ENCODE data around the gene AP1M1. TPM values are rescaled to one million over a fixed set of nuclear protein-coding genes. Genes with fewer than 3 reads are reported as not detected.

AP1M1 gene
- total RNA-seq, 1 donor, result 43.8 TPM

DNA sequence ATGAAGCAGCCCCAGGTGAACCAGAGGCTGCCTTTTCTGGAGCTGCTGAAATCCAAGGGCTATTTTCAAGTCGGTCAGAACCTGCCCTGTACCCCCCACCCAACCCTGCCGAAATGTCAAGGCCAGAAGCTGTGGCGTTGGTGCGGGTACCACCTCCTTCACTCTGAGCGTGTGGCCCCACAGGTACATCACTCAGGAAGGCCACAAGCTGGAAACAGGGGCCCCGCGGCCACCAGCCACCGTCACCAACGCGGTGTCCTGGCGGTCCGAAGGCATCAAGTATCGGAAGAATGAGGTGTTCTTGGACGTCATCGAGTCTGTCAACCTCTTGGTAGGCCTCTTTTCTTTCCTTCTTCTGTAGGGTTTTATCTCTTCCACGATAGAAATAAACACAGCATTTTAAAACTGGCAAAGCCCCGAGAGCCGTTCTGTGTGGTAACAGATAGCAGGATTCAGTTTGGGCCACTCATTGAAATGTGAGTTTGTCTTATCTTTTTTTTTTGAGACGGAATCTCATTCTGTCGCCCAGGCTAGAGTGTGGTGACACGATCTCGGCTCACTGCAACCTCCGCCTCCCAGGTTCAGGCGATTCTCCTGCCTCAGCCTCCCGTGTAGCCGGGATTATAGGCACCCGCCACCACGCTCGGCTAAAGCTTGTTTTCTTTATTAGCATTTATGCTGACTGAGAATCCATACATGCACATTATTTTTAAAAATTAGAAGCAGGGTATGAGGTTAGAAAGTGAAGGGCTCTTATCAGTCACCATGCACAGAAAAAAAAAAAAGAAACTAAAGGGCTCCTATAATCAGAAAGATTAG lies 11.3 kb downstream of the AP1M1 start:
- H3K9me3 ChIP-seq (ENCODE audit: low read depth, low read length), result no peaks in the 10 kb centered on the region
- H3K4me3 ChIP-seq (ENCODE audit: low read length), result no peak overlapping the region
- no peaks in the 10 kb centered on the region for H3K27me3 ChIP-seq (ENCODE audit: insufficient read depth, low read length)
- no peaks in the 10 kb centered on the region for H3K4me1 ChIP-seq (ENCODE audit: insufficient read depth, low read length)

DNA sequence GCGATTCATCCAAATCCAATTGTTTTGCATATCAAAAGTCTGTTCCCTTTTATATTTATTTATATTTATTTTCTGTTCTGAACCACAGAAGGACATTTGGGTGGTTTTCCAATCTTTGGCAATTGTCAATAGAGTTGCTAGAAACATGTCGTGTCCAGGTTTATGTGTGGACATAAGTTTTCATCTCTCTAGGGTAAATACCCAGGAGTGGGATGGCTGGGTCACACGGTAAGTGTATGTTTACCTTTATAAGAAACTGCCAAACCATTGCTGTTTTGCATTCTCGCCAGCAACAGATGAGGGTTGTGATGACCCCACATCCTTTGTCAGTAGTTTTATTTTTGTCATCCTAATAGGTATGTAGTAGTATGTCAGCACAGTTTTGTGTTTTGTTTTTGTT lies 12.5 kb downstream of the AP1M1 start:
- H3K9me3 ChIP-seq (ENCODE audit: low read depth, low read length), result no peaks in the 10 kb centered on the region
- H3K4me1 ChIP-seq (ENCODE audit: insufficient read depth, low read length), result no peaks in the 10 kb centered on the region
- no peak overlapping the region for H3K4me3 ChIP-seq (ENCODE audit: low read length)
- H3K27me3 ChIP-seq (ENCODE audit: insufficient read depth, low read length), result no peaks in the 10 kb centered on the region

DNA sequence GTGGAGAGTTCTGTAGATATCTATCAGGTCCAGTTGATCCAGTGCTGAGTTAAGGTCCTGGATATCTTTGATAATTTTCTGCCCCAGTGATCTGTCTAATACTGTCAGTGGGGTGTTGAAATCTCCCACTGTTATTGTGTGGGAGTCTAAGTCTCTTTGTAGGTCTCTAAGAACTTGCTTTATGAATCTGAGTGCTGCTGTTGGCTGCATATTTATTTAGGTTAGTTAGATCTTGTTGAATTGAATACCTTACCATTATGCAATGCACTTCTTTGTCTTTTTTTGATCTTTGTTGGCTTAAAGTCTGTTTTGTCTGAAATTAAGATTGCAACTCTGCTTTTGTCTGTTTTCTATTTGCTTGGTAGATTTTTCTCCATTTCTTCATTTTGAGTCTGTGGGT lies 15.4 kb downstream of the AP1M1 start:
- Histone ChIP-seq H3K9me3 (ENCODE audit: low read depth, low read length) (no peaks in the 10 kb centered on the region), H3K27me3 (ENCODE audit: insufficient read depth, low read length) (no peaks in the 10 kb centered on the region), H3K4me1 (ENCODE audit: insufficient read depth, low read length) (peaks cover 16% of the 10 kb centered on the region), H3K4me3 (ENCODE audit: low read length) (no peak overlapping the region)

DNA sequence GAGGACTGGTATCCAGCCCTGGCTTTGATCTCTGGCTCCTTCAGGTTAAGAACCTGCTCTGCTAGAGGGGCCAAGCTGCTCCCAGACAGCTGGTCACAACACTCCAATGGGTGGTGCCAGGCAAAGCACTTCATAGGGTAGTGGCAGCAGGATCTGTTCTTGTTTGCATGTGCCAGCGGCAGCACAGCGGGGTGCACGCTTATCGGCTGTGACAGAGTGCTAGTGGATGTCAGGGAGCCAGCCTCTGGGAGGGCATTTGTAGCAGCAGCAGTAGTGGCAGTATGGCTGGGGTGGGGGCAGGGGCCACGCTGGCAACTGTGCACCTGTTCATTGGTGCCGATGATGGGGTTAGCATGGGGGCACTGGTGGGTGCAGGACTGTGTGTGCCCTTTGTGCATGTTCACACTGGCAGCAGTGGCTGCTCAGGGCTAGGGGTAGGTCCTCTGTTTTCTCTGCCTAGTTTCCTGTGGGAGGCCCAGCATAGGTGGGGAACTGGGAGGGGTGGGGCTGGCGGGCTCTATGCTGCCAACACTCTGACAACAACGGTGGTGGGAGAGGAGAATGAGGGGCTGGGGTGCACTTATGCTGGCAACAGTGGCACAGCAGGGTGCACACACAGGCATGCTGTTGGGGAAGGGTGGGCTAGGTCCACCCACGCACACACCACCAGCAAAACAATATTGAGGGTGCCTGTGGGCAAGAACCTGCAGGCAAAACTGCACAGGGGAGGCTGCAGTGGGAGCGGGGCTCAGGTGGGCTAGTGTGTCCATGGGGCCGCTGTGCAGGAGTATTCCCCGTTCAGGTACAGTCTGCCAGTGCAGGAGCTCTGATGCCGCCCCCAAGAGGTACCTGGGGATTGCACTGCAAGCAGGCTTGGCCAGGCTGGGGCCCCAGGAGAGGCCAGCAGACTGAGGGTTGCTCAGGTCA lies 19.3 kb downstream of the AP1M1 start:
- Histone ChIP-seq H3K9me3 (ENCODE audit: low read depth, low read length) (peaks cover 23% of the 10 kb centered on the region), H3K4me3 (ENCODE audit: low read length) (no peak overlapping the region), H3K4me1 (ENCODE audit: insufficient read depth, low read length) (peaks cover 23% of the 10 kb centered on the region), H3K27me3 (ENCODE audit: insufficient read depth, low read length) (no peaks in the 10 kb centered on the region)

DNA sequence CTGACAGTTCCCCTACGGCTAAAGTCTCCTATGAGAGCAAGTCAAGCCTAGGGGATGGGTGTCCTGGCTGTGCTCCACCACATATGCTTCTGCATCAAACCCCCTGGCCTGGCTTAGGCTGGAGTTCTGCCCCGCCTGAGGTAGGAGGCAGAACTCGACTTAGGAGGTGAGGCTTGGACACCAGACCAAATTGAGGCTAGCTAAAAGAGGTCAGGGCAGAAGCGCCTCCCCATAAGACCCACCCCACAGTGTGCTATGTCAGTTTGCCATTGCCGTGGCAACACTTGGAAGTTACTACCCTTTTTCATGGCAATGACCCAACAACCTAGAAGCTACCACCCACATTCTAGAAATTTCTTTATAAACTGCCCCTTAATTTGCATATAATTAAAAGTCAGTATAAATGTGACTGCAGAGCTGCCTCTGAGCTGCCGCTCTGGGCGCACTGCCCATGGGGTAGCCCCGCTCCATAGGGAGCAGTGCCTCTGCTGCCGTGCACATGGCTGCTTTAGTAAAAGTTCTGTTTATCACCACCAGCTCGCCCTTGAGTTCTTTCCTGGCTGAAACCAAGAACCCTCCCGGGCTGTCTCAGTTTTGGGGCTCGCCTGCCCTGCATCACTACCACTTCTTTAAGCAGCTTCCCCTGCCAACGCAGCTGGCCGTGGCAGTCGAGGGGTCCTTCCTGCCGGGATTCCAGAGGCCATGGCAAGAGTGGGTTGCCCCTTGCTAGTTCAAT lies 20.2 kb downstream of the AP1M1 start:
- Histone ChIP-seq H3K4me3 (ENCODE audit: low read length) (no peak overlapping the region), H3K4me1 (ENCODE audit: insufficient read depth, low read length) (peaks cover 23% of the 10 kb centered on the region), H3K27me3 (ENCODE audit: insufficient read depth, low read length) (no peaks in the 10 kb centered on the region), H3K9me3 (ENCODE audit: low read depth, low read length) (peaks cover 23% of the 10 kb centered on the region)

DNA sequence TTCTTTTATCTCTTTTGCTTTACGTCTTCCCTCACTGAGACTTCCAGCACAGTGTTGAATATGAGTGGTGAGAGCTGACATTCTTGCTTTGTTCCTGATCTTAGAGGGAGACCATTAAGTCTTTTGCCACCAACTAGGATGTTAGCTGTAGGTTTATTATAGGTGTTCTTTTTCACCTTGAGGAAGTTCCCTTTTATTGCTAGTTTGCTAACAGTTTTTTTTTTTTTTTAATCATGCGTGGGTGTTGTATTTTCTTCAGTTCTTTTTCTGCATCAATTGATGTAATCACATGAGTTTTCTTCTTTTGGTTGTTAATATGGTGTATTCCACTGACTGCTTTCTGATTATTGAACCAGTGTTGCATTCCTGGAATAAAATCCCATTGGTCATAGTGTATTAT lies 21.1 kb downstream of the AP1M1 start:
- no peaks in the 10 kb centered on the region for H3K27me3 ChIP-seq (ENCODE audit: insufficient read depth, low read length)
- H3K9me3 ChIP-seq (ENCODE audit: low read depth, low read length), result peaks cover 23% of the 10 kb centered on the region
- peaks cover 23% of the 10 kb centered on the region for H3K4me1 ChIP-seq (ENCODE audit: insufficient read depth, low read length)
- H3K4me3 ChIP-seq (ENCODE audit: low read length), result no peak overlapping the region

DNA sequence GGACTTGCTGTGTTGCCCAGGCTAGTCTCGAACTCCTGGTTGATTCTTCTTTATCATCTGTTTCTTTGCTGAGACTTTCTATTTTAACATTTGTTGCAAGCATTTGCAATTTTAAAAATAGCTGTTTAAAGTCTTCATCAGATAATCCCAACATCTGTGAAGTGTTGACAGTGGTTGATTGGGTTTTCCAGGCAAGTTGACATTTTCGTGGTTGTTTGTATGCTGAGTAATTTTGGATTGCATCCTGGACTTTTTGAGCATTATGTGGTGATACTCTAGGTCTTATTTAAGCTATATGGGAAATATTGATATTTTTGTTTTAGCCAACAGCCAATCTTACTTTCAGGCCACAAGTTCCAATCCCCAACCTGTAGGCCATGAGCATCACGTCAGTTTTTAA lies 25.1 kb downstream of the AP1M1 start:
- Histone ChIP-seq H3K4me1 (ENCODE audit: insufficient read depth, low read length) (peaks cover 9% of the 10 kb centered on the region), H3K27me3 (ENCODE audit: insufficient read depth, low read length) (no peaks in the 10 kb centered on the region), H3K9me3 (ENCODE audit: low read depth, low read length) (peaks cover 23% of the 10 kb centered on the region), H3K4me3 (ENCODE audit: low read length) (no peak overlapping the region)

DNA sequence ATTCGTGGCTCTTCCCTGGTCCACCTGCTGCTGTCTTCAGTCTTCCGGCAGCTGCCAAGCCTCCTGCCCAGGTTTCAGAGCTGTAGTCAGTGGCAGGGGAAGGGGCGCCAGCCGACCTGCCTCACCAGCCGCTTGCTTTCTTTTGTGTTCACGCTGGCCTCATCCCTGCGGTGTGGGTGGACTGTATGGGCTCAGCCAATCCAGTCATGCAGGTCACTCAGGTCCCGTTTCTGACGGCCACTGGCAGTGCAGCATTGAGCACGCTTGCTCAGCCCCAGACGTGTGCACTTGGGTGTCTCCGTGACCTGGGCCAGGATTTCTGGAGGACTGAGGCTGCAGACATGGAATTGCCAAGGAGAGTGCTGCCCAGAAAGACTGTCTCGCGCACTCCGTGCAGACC lies 26.0 kb downstream of the AP1M1 start:
- Histone ChIP-seq H3K4me1 (ENCODE audit: insufficient read depth, low read length) (peaks cover under 1% of the 10 kb centered on the region), H3K27me3 (ENCODE audit: insufficient read depth, low read length) (no peaks in the 10 kb centered on the region), H3K4me3 (ENCODE audit: low read length) (no peak overlapping the region), H3K9me3 (ENCODE audit: low read depth, low read length) (peaks cover 23% of the 10 kb centered on the region)

DNA sequence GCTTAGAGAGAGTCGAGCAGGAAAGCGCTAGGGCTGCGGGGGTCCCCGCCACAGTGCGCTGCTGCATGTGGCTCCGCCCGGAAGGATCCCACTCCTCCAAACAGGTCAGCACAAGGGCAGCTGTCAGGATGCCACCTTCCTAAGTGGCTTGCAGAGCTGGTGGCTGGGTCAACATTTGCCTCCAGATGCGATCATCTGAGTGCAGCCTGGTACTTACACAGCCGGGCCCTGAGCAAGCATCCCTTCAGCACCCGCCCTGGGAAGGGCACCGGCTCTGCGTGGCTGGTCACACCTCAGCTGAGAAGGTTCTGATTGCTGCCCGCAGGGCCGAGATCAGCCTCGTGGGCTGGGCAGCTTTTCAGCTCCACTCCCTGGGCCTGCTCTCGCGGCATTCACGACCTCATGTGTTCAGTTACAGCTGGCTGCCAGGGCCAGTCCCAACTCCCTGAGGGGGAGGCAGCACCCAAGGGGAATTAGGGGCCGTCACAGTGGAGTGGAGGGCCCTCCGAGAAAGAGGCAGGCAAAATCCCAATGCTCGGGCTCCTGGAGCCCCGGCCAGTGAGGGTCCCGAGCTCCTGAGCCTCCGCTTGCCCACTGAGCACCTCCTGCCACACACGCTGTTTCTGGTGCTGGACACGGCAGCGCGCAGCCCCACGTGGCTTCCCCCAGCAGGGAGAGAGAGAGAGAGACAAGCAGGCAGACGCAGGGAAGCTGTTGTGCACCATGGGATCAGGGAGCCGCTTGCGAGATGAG lies 26.8 kb downstream of the AP1M1 start:
- Histone ChIP-seq H3K27me3 (ENCODE audit: insufficient read depth, low read length) (no peaks in the 10 kb centered on the region), H3K4me3 (ENCODE audit: low read length) (no peak overlapping the region), H3K9me3 (ENCODE audit: low read depth, low read length) (peaks cover 23% of the 10 kb centered on the region), H3K4me1 (ENCODE audit: insufficient read depth, low read length) (no peaks in the 10 kb centered on the region)

DNA sequence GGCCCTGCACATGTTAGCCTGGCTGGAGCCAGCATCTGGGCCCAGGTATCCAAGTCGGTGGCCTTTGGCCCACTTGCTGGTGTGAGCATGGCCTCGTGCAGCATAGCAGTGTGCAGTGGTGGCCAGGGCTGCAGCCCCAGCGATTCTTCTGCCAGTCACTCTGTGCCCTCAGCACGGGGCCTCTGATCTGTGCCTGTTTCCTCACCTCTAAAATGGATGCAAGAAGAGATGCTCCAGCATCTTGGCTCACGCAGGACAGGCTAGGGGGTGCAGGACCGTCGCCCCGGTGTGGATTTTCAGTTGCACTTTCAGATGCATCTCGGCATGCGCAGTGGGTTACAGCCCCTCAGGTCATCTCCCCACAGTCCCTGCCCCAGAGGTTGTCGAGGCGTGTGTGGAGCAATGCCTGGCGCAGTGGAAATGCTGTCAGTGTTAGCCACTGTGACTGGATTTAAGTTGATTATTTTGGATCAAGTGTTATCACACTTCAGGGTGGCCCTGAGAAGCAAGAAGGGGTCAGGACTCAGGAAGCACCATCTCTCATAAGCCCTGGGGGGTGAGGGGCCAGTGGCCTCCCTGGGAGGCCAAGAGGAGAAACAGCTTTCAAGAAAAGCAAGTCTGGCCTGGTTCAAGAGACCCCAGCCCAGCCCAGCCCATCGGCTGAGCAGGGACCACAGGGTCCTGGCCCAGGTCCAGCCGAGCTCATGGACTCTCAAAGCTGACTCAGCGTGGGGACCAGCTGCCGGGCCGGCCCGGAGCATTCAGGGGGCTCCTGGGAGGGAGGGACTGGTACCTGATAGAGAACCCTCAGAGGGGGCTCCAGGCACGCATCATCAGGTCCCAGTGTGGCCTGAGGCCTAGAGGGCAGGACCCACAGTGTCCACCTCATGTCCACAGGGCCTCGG lies 27.8 kb downstream of the AP1M1 start:
- Histone ChIP-seq H3K4me3 (ENCODE audit: low read length) (no peak overlapping the region), H3K9me3 (ENCODE audit: low read depth, low read length) (peaks cover 13% of the 10 kb centered on the region), H3K4me1 (ENCODE audit: insufficient read depth, low read length) (no peaks in the 10 kb centered on the region)

DNA sequence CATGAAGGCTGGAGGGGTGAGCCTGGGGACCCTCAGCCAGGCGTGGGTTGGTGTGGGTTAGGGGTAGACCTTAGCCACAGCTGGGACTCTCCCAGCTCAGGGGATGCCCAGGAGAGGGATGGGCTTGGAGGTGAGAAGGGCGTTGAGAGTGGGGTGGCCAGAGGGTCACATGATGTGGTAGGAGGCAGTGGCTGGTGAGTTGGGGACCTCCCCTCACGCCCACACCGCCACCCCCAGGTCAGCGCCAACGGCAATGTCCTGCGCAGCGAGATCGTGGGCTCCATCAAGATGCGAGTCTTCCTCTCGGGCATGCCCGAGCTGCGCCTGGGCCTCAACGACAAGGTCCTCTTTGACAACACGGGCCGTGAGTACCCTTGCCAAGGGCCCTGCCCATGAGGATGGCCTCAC lies 28.5 kb downstream of the AP1M1 start:
- no peaks in the 10 kb centered on the region for H3K27me3 ChIP-seq (ENCODE audit: insufficient read depth, low read length)

More for the DNA sequence above, 27.8 kb downstream of the AP1M1 start:
- H3K27me3 ChIP-seq (ENCODE audit: insufficient read depth, low read length), result no peaks in the 10 kb centered on the region

DNA sequence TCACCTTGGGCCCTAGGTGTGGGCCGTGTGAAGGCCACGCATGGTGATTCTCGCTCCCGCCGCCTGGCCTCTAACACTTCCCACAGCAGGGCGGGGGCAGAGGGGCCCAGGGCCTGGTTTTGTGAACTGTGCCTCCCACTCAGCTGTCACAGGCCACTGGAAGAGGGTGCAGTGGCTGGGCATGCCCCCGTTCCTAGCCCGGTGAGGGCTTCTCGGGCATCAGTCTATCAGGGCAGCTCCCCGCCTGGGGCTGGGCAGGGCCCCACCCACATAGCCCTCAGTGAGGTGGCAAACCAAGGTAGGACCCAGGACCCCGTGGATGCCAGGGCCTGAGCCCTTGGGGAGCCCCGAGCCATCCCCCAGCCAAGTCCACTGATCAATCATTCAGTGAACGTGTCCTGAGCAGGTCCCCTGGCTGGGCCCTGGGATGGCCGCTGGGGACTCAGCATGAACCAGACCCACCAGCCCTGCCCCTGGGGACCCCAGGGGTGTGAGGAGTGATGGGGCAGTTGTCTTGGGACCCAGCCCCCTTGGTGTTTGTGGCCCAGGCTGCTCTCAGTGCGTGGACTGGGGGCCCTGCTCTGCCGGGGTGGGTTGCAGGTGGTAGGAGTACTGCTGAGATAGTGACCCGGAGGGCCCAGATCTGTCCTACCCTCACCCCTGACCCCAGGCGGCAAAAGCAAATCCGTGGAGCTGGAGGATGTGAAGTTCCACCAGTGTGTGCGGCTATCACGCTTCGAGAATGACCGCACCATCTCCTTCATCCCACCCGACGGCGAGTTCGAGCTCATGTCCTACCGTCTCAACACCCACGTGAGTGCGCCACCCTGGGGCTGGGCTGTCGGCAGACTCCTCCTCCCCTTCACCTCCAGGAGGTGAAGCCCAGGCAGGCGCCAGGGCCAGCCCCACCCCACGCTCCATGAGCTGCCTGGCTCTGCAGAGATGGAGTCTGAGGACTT lies 29.4 kb downstream of the AP1M1 start:
- H3K9me3 ChIP-seq (ENCODE audit: low read depth, low read length), result no peaks in the 10 kb centered on the region
- H3K4me1 ChIP-seq (ENCODE audit: insufficient read depth, low read length), result no peaks in the 10 kb centered on the region
- H3K27me3 ChIP-seq (ENCODE audit: insufficient read depth, low read length), result no peaks in the 10 kb centered on the region
- no peak overlapping the region for H3K4me3 ChIP-seq (ENCODE audit: low read length)

More for the DNA sequence above, 28.5 kb downstream of the AP1M1 start:
- Histone ChIP-seq H3K4me1 (ENCODE audit: insufficient read depth, low read length) (no peaks in the 10 kb centered on the region), H3K4me3 (ENCODE audit: low read length) (no peak overlapping the region), H3K9me3 (ENCODE audit: low read depth, low read length) (peaks cover 7% of the 10 kb centered on the region)
